ENCODE data around the gene DPH5. TPM values are rescaled to one million over a fixed set of nuclear protein-coding genes. Genes with fewer than 3 reads are reported as not detected.
"Not testable (repeated sequence)": the region's sequence is repeated elsewhere in the genome, so short reads cannot be mapped to it uniquely, and the experiment has no call there.

DPH5 gene
- total RNA-seq (ENCODE audit: low replicate concordance), result 34.9 and 39.9 TPM in 2 replicates

GRCh38 chr1:101025657-101026429 lies at the start of gene DPH5:
TSS of gene DPH5 (minus strand) at chr1:101025784. CDS start at chr1:101025443, 341 bp downstream.
- TF ChIP-seq, protein P1, sequence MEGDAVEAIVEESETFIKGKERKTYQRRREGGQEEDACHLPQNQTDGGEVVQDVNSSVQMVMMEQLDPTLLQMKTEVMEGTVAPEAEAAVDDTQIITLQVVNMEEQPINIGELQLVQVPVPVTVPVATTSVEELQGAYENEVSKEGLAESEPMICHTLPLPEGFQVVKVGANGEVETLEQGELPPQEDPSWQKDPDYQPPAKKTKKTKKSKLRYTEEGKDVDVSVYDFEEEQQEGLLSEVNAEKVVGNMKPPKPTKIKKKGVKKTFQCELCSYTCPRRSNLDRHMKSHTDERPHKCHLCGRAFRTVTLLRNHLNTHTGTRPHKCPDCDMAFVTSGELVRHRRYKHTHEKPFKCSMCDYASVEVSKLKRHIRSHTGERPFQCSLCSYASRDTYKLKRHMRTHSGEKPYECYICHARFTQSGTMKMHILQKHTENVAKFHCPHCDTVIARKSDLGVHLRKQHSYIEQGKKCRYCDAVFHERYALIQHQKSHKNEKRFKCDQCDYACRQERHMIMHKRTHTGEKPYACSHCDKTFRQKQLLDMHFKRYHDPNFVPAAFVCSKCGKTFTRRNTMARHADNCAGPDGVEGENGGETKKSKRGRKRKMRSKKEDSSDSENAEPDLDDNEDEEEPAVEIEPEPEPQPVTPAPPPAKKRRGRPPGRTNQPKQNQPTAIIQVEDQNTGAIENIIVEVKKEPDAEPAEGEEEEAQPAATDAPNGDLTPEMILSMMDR (IDR thresholded peaks at IDR 0.05; ENCODE audit: insufficient read depth, low read length), result no peak
- peak; percentile 91 for DNase-seq (ENCODE audit: low read depth)
- peak within 1 kb of the TSS; percentile 83 for H3K4me3 ChIP-seq (ENCODE audit: low read depth, low read length)

DNA sequence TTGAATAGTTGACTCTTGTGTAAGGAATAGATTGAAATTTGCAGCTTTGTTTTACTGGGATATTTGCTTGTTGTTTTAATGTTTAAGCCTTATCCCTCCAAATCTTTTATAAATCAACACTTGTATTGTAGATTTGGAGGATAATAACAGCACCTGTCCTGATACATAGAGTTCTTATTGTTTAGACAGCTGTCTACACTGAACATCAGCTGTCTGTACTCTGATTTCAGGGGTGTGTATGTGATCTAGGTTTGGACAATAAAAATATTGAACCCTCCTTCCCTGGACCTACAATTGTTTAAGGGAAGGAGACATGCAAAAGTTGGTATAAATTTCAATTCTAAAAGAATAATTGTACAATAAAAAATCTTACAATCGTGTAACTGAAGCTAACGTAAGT lies 48.3 kb upstream of the DPH5 start:
- no peak for DNase-seq (ENCODE audit: low read depth)
- TF ChIP-seq, protein P1 (IDR thresholded peaks at IDR 0.05; ENCODE audit: insufficient read depth, low read length), result no peak

GRCh38 chr1:101071470-101071891 lies 45.9 kb upstream of the DPH5 start:
- TF ChIP-seq, protein P1 (IDR thresholded peaks at IDR 0.05; ENCODE audit: insufficient read depth, low read length), result no peak
- no peak for DNase-seq (ENCODE audit: low read depth)
- H3K4me3 ChIP-seq (ENCODE audit: low read depth, low read length), result no peak overlapping the region

More for the DNA sequence above, 48.3 kb upstream of the DPH5 start:
- H3K4me3 ChIP-seq (ENCODE audit: low read depth, low read length), result no peak overlapping the region

DNA sequence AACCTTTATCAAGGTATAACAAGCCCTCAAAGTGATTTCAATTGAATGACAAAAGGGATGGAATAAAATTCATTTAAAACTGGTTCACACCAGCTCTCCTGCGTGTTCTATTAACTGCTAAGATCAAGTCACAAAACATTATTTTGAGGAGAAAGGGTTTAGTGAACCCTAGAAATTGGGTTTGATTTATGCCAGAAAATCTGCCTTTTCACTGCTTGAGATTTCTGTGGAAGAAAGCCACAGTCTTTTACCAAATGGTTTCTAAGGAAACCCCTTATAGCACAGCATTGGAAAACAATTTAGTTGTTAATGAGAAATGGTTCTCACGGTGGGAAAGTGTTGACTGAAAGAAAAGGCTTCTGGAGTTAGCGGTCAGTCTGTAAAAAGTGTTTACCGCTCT lies 43.6 kb upstream of the DPH5 start:
- TF ChIP-seq, protein P1 (IDR thresholded peaks at IDR 0.05; ENCODE audit: insufficient read depth, low read length), result no peak
- DNase-seq (ENCODE audit: low read depth), result no peak
- no peak overlapping the region for H3K4me3 ChIP-seq (ENCODE audit: low read depth, low read length)

DNA sequence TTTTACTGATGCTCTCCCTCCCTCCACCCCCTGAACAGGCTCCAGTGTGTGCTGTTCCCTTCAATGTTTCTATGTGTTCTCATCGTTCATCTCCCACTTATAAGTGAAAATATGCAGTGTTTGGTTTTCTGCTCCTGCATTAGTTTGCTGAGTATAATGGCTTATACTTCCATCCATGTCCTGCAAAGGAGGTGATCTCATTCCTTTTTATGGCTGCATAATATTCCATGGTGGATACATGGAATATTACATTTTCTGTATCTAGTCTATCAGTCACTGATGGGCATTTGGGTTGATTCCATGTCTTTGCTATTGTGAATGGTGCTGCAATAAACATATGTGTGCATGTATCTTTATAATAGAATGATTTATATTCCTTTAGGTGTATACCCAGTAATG lies 41.4 kb upstream of the DPH5 start:
- DNase-seq (ENCODE audit: low read depth); H3K4me3 ChIP-seq (ENCODE audit: low read depth, low read length): not testable (repeated sequence)

GRCh38 chr1:101066260-101066936 lies 40.8 kb upstream of the DPH5 start:
- no peak for DNase-seq (ENCODE audit: low read depth)
- TF ChIP-seq, protein P1 (IDR thresholded peaks at IDR 0.05; ENCODE audit: insufficient read depth, low read length), result no peak

GRCh38 chr1:101065575-101065974 lies 40.0 kb upstream of the DPH5 start:
- no peak overlapping the region for H3K4me3 ChIP-seq (ENCODE audit: low read depth, low read length)
- TF ChIP-seq, protein P1 (IDR thresholded peaks at IDR 0.05; ENCODE audit: insufficient read depth, low read length), result no peak
- no peak for DNase-seq (ENCODE audit: low read depth)

More at GRCh38 chr1:101066260-101066936, 40.8 kb upstream of the DPH5 start:
- no peak overlapping the region for H3K4me3 ChIP-seq (ENCODE audit: low read depth, low read length)
